Type B pancreatic cell (in vitro differentiated cells): Measurements from ENCODE around the gene LILRB3. TPM values are rescaled to one million over a fixed set of nuclear protein-coding genes. Genes with fewer than 3 reads are reported as not detected.
A peak's percentile ranks its signal among the peaks of the same experiment; 100 is the strongest.
"Not testable (repeated sequence)": the region's sequence is repeated elsewhere in the genome, so short reads cannot be mapped to it uniquely, and the experiment has no call there.

Source experiments
- DNase-seq: peaks from one replicate; pipeline ENCODE4 v3.0.0; 2021; ENCODE audit warnings: mixed read lengths; ENCODE audit not compliant: unreplicated experiment; ENCODE audit errors: extremely low spot score
- H3K27ac Mint-ChIP-seq: 2 replicates; pipeline ENCODE4 v1.8.0; 2021; ENCODE audit warnings: mild to moderate bottlenecking, mixed read lengths
- H3K27me3 Mint-ChIP-seq: 2 replicates; pipeline ENCODE4 v1.8.0; 2021; ENCODE audit warnings: mixed read lengths
- H3K36me3 Mint-ChIP-seq: 2 replicates; pipeline ENCODE4 v1.8.0; 2021; ENCODE audit warnings: mixed read lengths
- H3K4me1 Mint-ChIP-seq: one replicate; pipeline ENCODE4 v1.8.0; 2021; ENCODE audit warnings: mixed read lengths; ENCODE audit not compliant: unreplicated experiment
- H3K4me3 Mint-ChIP-seq: 2 replicates; pipeline ENCODE4 v1.8.0; 2021; ENCODE audit warnings: mild to moderate bottlenecking, mixed read lengths
- H3K9me3 Mint-ChIP-seq: 2 replicates; pipeline ENCODE4 v1.8.0; 2021; ENCODE audit warnings: mixed read lengths
- CTCF ChIP-seq: fragments of 200-600 bp; sonication (generic); conservative IDR thresholded peaks from 2 replicates; pipeline ENCODE4 v1.5.0; 2021; ENCODE audit warnings: antibody characterized with exemption, mild to moderate bottlenecking
- long read RNA-seq: library from polyadenylated mRNA; unstranded; transcript quantifications from one replicate; pipeline ENCODE4 v2.0.0, GENCODE V29; 2020
- total RNA-seq: library from RNA; stranded (reverse); gene quantifications from 2 replicates; pipeline ENCODE4 v1.2.1, GENCODE V29; 2021; ENCODE audit warnings: low replicate concordance

Gene LILRB3
- total RNA-seq: not detected in 2 replicates
- long read RNA-seq: 0 reads

GRCh38 chr19:54222474-54223276, at the start of gene LILRB3:
Gene LILRB3, minus strand, starts transcription at chr19:54223007. Its CDS starts 31 bp downstream, at chr19:54222976.
- H3K4me1 Mint-ChIP-seq, H3K36me3 Mint-ChIP-seq, H3K4me3 Mint-ChIP-seq, H3K27ac Mint-ChIP-seq, DNase-seq, H3K9me3 Mint-ChIP-seq: not testable (repeated sequence)
- H3K27me3 Mint-ChIP-seq: peaks cover 13% of the 10 kb centered on the region

- peaks cover 44% of the 10 kb centered on the region for H3K27me3 Mint-ChIP-seq
- DNase-seq: peak; percentile 34
- H3K9me3 Mint-ChIP-seq, H3K27ac Mint-ChIP-seq, H3K4me3 Mint-ChIP-seq, H3K4me1 Mint-ChIP-seq, H3K36me3 Mint-ChIP-seq: not testable (repeated sequence)
These were observed 49.4 kb upstream of the LILRB3 start for GRCh38 chr19:54272181-54272580.

- not testable (repeated sequence) for H3K9me3 Mint-ChIP-seq, DNase-seq, H3K4me1 Mint-ChIP-seq, H3K4me3 Mint-ChIP-seq, H3K27ac Mint-ChIP-seq, H3K36me3 Mint-ChIP-seq
- H3K27me3 Mint-ChIP-seq: peaks cover 43% of the 10 kb centered on the region
These were observed 48.8 kb upstream of the LILRB3 start for GRCh38 chr19:54271587-54271986.

- no peak for DNase-seq
- TF ChIP-seq CTCF: no peak
- no peaks in the 10 kb centered on the region for H3K36me3 Mint-ChIP-seq
- no peaks in the 10 kb centered on the region for H3K4me1 Mint-ChIP-seq
- peaks cover 39% of the 10 kb centered on the region for H3K27me3 Mint-ChIP-seq
- H3K9me3 Mint-ChIP-seq: no peaks in the 10 kb centered on the region
- H3K27ac Mint-ChIP-seq: no peak overlapping the region
- no peak overlapping the region for H3K4me3 Mint-ChIP-seq
These were observed 48.3 kb upstream of the LILRB3 start for GRCh38 chr19:54271106-54271505.

- Mint-ChIP-seq H3K27me3 (peaks cover 30% of the 10 kb centered on the region), H3K27ac (no peak overlapping the region), H3K9me3 (no peaks in the 10 kb centered on the region), H3K4me1 (no peaks in the 10 kb centered on the region), H3K36me3 (no peaks in the 10 kb centered on the region), H3K4me3 (no peak overlapping the region)
- TF ChIP-seq CTCF: no peak
- DNase-seq: no peak
These were observed 46.1 kb upstream of the LILRB3 start for GRCh38 chr19:54268936-54269335.

GRCh38 chr19:54266133-54266532, 43.3 kb upstream of the LILRB3 start:
- H3K4me1 Mint-ChIP-seq: no peaks in the 10 kb centered on the region
- no peak overlapping the region for H3K4me3 Mint-ChIP-seq
- H3K9me3 Mint-ChIP-seq: no peaks in the 10 kb centered on the region
- peak; percentile 84 for DNase-seq
- TF ChIP-seq CTCF: peak; percentile 86
- H3K27ac Mint-ChIP-seq: no peak overlapping the region
- no peaks in the 10 kb centered on the region for H3K36me3 Mint-ChIP-seq
- H3K27me3 Mint-ChIP-seq: peaks cover 19% of the 10 kb centered on the region

- Mint-ChIP-seq H3K27ac (no peak overlapping the region), H3K36me3 (no peaks in the 10 kb centered on the region), H3K27me3 (peaks cover 14% of the 10 kb centered on the region), H3K4me3 (no peak overlapping the region), H3K9me3 (no peaks in the 10 kb centered on the region), H3K4me1 (no peaks in the 10 kb centered on the region)
- DNase-seq: no peak
- TF ChIP-seq CTCF: no peak
These were observed 39.7 kb upstream of the LILRB3 start for GRCh38 chr19:54262470-54262869.
